Spleen (tissue), 7 donors: ENCODE measurements around the gene CALHM2.

ENCODE experiments used
- CTCF ChIP-seq, 11 experiments: fragments of 200-600 bp in 7 of 11; fragments of 450-650 bp in 4 of 11; sonication (generic) in 4 of 11; IDR thresholded peaks in 8 of 11; conservative IDR thresholded peaks in 3 of 11; 1 replicate in 7 of 11; 2 replicates in 4 of 11; pipeline versions ENCODE4 v1.4.0 to v1.8.0; 2016 to 2021; ENCODE audit warnings: antibody characterized with exemption in 11 of 11, inconsistent platforms in 4 of 11, mild to moderate bottlenecking in 1 of 11
- POLR2A ChIP-seq, 3 donors: fragments of 450-650 bp; IDR thresholded peaks; one replicate each; pipeline ENCODE4 v1.5.1; 2017; ENCODE audit warnings: antibody characterized with exemption in 3 of 3, mild to moderate bottlenecking in 1 of 3
- POLR2AphosphoS5 ChIP-seq, 3 donors: sonication (generic); formaldehyde crosslinking; IDR thresholded peaks; one replicate each; pipeline ENCODE4 v1.5.1; 2017; ENCODE audit warnings: antibody characterized with exemption in 3 of 3
- donor health status: DM: no; HTN: no; CAD: no; lungs with moderate emphysema.
- donor health status: DM: no; HTN: no; CAD: no.
- donor health status: DM: no; HTN: no; CAD: no.

GRCh38 chr10:103459615-103460014, 7.4 kb upstream of the CALHM2 start:
- no peak for TF ChIP-seq POLR2A (IDR thresholded peaks at IDR 0.05)
- no peak for TF ChIP-seq CTCF (IDR thresholded peaks at IDR 0.05 in 8 of 11, conservative IDR thresholded peaks at IDR 0.05 in 3 of 11)
- no peak for TF ChIP-seq POLR2AphosphoS5 (IDR thresholded peaks at IDR 0.05)
